Tibial artery (tissue), 4 donors: ENCODE data around the gene C16orf78.

Source experiments
- DNase-seq, 2 donors: peaks; one replicate each; pipeline ENCODE4 v3.0.0-alpha.2; 2019
- H3K27ac ChIP-seq, 2 donors: fragments of 200-600 bp; sonication (generic) in 1 of 2; 1 replicate in 1 of 2; 2 replicates in 1 of 2; pipeline ENCODE4 v1.5.1; 2018 to 2019; ENCODE audit warnings: mild to moderate bottlenecking in 1 of 2
- H3K27me3 ChIP-seq, 2 donors: fragments of 200-600 bp; sonication (generic) in 1 of 2; one replicate each; pipeline versions ENCODE4 v1.5.1 to v1.6.0; 2016 to 2019
- H3K36me3 ChIP-seq, 3 donors: fragments of 200-600 bp; sonication (generic) in 2 of 3; one replicate each; pipeline ENCODE4 v1.5.1; 2016 to 2019; ENCODE audit warnings: mild to moderate bottlenecking in 2 of 3
- H3K4me1 ChIP-seq, 4 donors: fragments of 200-600 bp; sonication (generic) in 2 of 4; 1 replicate in 3 of 4; 2 replicates in 1 of 4; pipeline ENCODE4 v1.5.1; 2016 to 2019
- H3K4me3 ChIP-seq, 2 donors: fragments of 200-600 bp; sonication (generic) in 1 of 2; 1 replicate in 1 of 2; 2 replicates in 1 of 2; pipeline ENCODE4 v1.5.1; 2018 to 2019; ENCODE audit warnings: mild to moderate bottlenecking in 2 of 2
- H3K9me3 ChIP-seq, 3 donors: fragments of 200-600 bp; sonication (generic) in 1 of 3; one replicate each; pipeline ENCODE4 v1.5.1; 2016 to 2019
- CTCF ChIP-seq, 2 experiments: fragments of 200-600 bp in 1 of 2; fragments of 450-650 bp in 1 of 2; IDR thresholded peaks; one replicate each; pipeline ENCODE4 v1.5.1; 2017 to 2019; ENCODE audit warnings: antibody characterized with exemption in 2 of 2, mild to moderate bottlenecking in 1 of 2, moderate library complexity in 1 of 2
- intact Hi-C: fragments of 100-400 bp; cut with DNase I; formaldehyde crosslinking; loops from one replicate; pipeline ENCODE4 v1.15.0; 2023; ENCODE audit warnings: low total_unique reads

C16orf78 gene

GRCh38 chr16:49396206-49396720 is 22.7 kb downstream of the C16orf78 start:
- Histone ChIP-seq H3K4me3 (no peak overlapping the region), H3K36me3 (no peaks in the 10 kb centered on the region), H3K4me1 (no peaks in the 10 kb centered on the region), H3K27me3 (peaks cover 0 to 10% of the 10 kb centered on the region in 2 donors), H3K9me3 (no peaks in the 10 kb centered on the region), H3K27ac (no peak overlapping the region)
- DNase-seq, result no peak
- TF ChIP-seq CTCF (IDR thresholded peaks at IDR 0.05), result no peak
- intact Hi-C loops, result no loop called here

GRCh38 chr16:49398761-49399160 is 25.2 kb downstream of the C16orf78 start:
- TF ChIP-seq CTCF (IDR thresholded peaks at IDR 0.05), result no peak
- Histone ChIP-seq H3K27ac (no peak overlapping the region), H3K4me1 (no peaks in the 10 kb centered on the region), H3K27me3 (peaks cover 0 to 3% of the 10 kb centered on the region in 2 donors), H3K36me3 (no peaks in the 10 kb centered on the region), H3K9me3 (peaks cover 0 to 5% (median 0%) of the 10 kb centered on the region in 3 donors), H3K4me3 (no peak overlapping the region)
- intact Hi-C loops, result no loop called here
- no peak for DNase-seq

GRCh38 chr16:49399594-49400364 is 26.2 kb downstream of the C16orf78 start:
- Histone ChIP-seq H3K9me3 (peaks cover 0 to 5% (median 0%) of the 10 kb centered on the region in 3 donors), H3K27ac (no peak overlapping the region), H3K4me1 (no peaks in the 10 kb centered on the region), H3K4me3 (no peak overlapping the region), H3K27me3 (peaks cover 0 to 3% of the 10 kb centered on the region in 2 donors), H3K36me3 (no peaks in the 10 kb centered on the region)
- DNase-seq, result no peak
- intact Hi-C loops, result no loop called here
- no peak for TF ChIP-seq CTCF (IDR thresholded peaks at IDR 0.05)

- H3K36me3 ChIP-seq, result no peaks in the 10 kb centered on the region
- peaks cover 0 to 5% of the 10 kb centered on the region in 2 donors for H3K27me3 ChIP-seq
- H3K4me3 ChIP-seq, result no peak overlapping the region
- no peaks in the 10 kb centered on the region for H3K4me1 ChIP-seq
- TF ChIP-seq CTCF (IDR thresholded peaks at IDR 0.05), result no peak
- intact Hi-C loops, result no loop called here
- no peak overlapping the region for H3K27ac ChIP-seq
- DNase-seq, result no peak
- peaks cover 0 to 5% (median 0%) of the 10 kb centered on the region in 3 donors for H3K9me3 ChIP-seq
These were observed 27.0 kb downstream of the C16orf78 start for GRCh38 chr16:49400611-49401010.

- no peak for TF ChIP-seq CTCF (IDR thresholded peaks at IDR 0.05)
- DNase-seq, result no peak
- intact Hi-C loops, result loop anchor here (5.0 kb wide), 1 partner anchor 182 kb away; no protein-coding TSS in a partner anchor
- Histone ChIP-seq H3K27me3 (peaks cover 0 to 5% of the 10 kb centered on the region in 2 donors), H3K36me3 (no peaks in the 10 kb centered on the region), H3K9me3 (peaks cover 0 to 5% (median 0%) of the 10 kb centered on the region in 3 donors), H3K4me1 (peaks cover 0 to 8% (median 4%) of the 10 kb centered on the region in 4 donors), H3K4me3 (no peak overlapping the region), H3K27ac (no peak overlapping the region)
These were observed 31.5 kb downstream of the C16orf78 start for GRCh38 chr16:49405123-49405522.
